Right lung (tissue), 5 donors: ENCODE results near the gene CCL13. TPM values are rescaled to one million over a fixed set of nuclear protein-coding genes. Genes with fewer than 3 reads are reported as not detected.

Source experiments
- DNase-seq, 2 donors: peaks; one replicate each; pipeline ENCODE4 v3.0.0-alpha.2; 2013
- polyA plus RNA-seq, 5 donors: library from polyadenylated mRNA; unstranded; fragments of 120-200 nt; gene quantifications; one replicate each; pipeline versions ENCODE4 v1.2.1 to v1.2.3, GENCODE V29; 2013; ENCODE audit warnings: inconsistent platforms in 1 of 5, low replicate concordance in 1 of 5; ENCODE audit not compliant: insufficient read length in 5 of 5, insufficient read depth in 1 of 5

The CCL13 gene
- polyA plus RNA-seq, 5 donors: 0.37 to 2.6 (median 0.82) TPM

DNA sequence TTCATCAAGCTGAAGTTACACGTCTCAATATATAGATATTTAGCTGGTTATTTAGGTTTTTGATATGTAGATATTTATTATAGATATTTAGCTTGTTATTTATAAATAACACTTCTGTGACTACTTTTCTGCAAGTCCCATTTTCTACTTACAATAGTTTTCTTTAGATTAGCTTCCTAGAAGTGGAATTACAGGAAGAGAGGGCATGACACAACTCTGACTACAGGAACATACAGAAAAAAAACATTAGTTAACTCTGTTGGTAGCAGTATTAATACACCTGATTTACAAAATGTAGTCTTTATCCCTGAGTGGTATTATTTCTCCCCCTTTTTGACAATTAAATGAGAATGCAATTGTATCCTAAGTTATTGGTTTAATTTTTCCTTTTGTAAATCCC, 28.0 kb downstream of the CCL13 start:
- DNase-seq: no peak

DNA sequence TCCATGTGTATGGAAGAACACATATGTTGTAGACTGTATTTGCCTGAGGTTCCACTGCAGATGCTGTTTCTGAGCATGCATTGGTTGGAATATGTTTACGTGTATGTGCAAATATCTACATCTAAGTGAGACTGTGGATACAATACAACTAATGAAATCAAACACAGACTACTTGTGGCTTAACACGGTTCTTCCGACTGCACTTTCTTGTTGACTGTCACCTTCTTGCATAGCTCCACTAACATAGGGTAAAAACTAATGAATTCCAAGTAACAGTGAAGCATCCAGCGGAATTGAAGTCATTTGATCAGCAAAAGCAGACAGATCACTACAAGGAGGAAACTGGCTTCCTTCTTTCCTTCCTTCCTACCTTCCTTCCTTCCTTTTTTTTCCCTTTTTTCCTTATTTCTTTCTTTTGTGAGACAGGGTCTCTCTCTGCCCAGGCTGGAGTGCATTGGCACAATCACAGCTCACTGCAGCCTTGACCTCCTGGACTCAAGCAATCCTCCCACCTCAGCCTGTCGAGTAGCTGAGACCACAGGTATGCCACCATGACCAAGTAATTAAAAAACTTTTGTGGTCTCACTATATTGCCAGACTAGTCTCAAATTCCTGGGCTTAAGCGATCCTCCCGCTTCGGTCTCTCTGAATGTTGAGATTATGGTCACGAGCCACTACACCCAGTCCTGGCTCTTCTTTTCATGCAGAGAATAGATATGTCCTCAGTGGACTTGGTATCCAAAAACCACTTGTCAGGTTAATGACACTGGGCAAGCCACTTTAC, 28.7 kb downstream of the CCL13 start:
- DNase-seq: no peak

DNA sequence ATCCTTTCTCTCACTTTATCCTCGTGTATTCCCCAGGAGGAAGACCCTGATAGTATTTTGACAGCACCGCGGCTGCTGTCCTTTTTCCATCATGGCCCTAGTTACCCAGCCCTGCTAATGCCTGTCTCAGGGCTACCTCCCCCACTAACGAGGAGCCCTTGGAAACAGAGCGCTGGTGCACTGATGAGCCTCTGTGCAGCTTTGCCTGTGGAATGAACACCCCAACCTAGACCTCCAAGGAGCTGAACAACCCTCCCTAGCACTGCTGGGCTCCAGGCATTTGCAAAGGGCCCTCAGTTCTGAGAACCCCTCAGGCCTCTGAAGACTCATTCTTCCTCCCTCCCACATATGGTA, 30.0 kb downstream of the CCL13 start:
- DNase-seq: no peak

DNA sequence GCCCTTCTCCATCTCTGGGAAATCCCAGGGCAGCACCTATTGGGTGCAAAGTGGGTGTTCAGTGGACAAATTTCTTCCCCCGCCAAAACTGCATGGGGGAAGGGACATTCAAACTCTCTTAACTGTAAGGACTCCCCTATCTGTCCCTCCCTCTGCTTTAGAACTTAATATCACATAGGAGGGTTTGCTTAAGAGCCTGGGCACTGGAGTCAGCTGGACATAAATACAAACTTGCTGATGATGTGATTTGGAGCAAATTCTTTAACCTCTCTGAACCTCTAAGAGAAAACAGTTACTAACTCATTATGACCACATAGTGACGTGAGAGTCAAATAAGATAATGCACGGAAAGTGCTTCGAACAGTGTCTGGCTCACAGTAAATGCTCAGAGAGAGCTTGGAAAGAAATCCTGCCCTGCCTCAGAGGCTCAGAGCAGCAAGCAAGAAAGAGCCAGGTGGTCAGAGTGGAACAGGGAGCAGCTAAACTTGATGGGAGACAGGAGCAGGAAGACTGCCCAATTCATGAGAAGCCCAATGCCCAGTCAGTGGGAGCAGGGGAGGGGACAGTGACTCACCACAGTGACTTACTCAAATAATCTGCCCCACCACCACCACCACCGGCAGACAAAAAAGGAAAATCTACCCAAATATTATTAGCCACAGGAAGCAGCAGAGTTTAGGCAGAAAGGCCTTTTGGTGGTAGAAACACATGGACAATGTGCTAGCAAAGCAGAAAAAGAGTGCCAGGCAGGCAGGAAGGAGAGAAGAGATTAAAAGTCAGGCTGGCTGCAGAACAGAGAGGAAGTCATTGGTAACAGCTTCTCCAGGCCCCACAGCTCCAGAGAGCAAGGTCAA, 30.6 kb downstream of the CCL13 start:
- DNase-seq: peak; percentile 62 to 79

DNA sequence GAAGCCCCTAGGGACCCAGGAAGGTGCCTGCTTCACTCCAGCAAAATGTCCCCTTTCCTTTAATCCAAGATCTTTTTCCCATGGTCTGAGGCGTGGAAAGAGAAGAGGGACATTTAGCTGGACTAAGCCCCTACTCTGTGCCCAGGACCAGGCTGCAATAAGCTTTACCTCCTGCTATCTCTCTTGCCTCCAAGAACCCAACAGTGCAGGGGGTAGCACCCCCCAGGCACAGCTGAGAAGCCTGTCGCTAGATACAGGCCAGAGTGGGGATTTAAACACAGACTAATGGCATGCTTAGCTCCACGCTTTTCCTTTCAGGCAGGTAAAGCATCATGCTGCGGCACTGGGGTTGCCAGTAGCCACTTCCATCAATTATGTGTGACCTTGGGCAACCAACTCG, 31.3 kb downstream of the CCL13 start:
- no peak for DNase-seq

DNA sequence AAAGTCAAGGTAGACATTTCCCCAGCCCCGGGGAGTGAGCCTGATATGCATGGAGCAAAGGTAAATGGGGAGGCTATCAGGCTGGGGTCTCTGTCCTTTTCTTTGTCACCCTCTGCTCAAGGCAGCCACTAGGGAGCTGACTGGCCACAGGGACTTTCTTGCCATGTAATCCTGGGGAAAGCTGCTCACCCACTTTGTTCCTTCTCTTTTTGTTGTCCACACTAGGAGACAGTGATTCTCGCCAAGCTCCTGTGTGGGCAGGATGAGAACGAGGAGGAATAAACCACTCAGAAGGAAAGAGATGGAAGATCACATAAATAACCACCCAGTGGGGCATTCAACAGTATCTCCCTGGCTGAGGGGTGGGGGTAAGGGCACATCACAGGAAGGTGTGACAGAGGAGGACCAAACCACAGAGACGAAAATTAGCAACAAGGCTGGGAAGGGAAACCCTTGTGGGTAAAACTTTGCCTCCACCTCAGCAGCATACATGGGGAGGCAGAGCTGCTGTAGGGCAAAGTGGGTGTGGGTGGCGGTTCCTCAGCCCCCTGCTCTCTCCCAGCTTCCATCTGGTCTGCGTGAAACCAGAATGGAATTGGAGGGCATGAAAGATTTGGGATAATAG, 33.0 kb downstream of the CCL13 start:
- DNase-seq: no peak

DNA sequence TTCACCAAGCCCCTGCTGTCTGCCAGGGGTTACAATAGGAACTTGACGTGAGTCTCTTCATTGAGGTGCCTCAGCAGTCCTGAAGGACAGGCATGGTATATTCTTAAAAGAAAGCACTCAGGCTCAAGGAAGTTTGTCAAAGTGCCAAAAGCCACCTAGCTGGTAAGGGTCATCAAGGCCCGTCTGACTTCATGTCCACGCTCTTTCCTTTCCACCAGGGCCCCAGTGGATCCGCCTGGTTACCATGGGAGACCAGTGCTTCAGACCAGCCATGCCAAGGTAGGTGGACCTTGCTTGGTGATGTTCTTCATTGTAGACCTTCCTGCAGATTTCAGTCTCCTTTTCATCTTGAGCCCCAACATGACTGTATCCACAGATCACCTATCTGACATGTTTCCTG, 34.4 kb downstream of the CCL13 start:
- no peak for DNase-seq

DNA sequence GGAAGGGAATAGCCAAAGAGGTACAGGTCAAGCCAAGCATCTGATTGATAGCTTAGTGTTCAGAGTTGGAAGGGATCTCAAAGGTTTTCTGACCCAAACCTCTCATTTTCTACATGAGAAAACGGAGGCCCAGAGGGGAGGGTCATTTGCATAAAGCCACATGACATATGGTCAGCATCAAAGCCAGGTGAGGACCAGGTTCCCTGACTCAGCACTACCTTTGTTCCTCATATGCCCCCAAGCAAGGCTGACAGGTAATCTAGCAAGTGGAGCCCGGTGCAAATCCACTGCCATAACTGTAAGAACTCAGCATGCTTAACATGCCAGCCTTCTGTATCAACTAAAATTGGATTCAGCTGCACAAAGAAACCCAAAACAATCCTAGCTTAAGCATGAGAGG, 35.0 kb downstream of the CCL13 start:
- no peak for DNase-seq

DNA sequence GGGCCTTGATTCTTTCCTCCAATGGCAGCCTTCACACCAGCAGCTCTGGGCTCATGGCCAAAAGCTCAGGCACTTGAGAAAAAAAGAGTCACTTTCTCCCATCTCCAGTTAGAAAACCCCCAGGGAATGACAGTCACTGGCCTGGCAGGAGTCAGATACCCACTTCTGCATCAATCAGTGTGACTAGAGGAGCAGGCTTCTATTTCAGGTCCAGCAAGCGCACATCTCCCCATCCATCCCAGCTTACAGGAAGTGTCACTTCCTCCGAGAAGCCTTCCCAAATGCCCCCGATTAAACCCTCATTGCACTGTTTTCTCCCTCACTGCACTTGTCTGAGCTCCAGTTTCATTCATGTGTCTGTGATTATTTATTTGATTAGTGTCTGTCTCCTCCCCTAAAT, 37.1 kb downstream of the CCL13 start:
- no peak for DNase-seq

DNA sequence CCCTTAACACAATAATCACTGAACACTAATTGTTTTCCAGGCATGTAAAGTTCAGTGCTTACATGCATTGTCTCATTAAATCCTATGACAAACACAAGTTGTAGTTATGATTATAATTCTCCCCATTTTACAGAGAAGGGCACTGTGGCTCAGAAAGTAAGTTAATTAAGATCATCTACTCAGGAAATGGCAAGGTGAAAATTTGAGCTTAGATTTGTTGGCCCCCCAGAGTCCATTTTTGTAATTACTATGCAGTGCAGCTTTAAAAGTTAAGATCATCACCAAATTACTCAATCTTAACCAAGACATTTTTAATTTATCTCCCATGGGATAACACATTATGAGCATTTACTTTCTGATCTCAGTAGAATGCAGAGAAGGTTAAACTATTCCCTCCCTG, 41.0 kb downstream of the CCL13 start:
- DNase-seq: no peak

DNA sequence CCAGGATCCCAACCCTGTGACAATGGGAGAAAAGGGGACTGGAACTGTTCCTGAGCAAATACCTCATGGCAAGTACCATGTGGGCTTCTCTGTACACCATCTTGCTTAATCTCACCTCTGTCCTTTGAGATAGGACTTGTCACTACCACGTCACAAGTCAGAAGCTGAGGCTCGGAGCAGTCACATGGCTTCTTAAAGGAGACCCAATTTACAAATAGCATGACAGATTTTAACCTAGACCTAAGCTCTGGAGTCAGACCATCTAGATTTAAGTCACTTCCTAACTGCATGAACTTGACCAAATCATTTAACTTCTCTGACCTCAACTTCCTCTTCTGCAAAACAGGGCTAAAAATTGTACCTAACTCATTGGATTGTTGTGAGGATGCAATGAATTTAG, 42.7 kb downstream of the CCL13 start:
- DNase-seq: no peak

DNA sequence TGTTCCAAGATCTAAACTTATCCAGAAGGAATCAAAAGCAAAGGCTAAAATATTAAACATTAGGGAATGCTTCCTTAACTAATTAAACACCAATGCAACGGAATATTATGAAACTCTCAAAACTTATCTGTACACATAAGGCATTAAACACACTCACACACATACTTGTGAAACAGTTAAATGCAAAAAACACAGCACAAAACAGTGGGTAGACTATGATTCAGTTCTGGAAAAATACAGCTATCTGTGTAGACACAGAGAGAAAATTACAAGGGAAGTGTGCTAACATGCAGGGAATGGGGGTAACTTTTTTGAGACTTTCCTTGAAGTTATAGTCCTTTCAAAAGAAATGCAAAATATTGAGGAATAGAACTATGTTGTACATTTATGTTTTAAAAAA, 43.4 kb downstream of the CCL13 start:
- no peak for DNase-seq

DNA sequence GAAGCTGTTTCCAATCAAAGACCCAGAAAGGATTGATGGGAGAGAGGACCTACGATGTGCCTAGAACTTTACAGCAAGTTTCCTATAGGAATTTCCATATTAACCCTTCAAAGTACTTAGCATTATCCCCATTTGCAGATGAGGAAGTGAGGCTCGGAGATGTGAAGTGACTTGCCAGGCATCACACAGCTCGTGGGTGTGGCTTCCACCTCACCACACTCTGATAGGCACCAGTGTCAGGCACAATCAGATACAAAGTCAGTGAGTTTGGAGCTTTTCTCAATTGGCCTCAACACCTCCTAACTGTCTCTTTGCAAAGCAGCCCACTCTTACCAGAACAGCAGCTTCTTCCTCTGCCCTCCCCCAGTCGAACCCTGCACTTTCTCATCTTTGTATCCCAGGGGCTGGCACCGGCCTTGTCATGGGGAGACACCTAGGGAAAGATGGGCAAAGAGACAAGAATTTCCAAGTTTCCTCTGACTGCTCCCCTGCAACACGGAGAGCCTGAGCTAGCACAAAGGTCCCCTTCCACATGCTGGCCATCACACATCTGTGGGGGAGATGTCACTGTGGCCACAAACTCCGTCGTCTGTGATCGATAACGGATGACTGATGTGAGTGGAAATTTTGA, 44.1 kb downstream of the CCL13 start:
- DNase-seq: no peak

DNA sequence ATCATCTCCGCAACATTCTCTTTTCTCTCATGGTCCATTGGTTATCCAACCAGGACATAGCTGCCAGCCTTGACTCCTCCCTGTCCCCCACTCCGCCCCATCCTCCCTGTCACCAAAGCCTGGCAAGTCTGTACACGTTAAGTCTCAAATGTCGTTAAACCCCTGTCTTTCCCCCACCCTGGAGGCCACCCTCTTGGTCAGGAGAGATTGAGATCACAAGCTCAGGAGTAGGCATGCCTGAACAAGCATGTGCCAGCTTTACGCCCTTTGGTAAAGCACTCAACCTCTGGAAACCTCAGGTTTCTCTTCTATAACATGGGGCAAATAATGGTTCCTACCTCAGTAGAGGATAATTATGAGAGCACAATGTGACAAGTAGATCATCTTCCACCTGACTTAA, 44.9 kb downstream of the CCL13 start:
- no peak for DNase-seq

DNA sequence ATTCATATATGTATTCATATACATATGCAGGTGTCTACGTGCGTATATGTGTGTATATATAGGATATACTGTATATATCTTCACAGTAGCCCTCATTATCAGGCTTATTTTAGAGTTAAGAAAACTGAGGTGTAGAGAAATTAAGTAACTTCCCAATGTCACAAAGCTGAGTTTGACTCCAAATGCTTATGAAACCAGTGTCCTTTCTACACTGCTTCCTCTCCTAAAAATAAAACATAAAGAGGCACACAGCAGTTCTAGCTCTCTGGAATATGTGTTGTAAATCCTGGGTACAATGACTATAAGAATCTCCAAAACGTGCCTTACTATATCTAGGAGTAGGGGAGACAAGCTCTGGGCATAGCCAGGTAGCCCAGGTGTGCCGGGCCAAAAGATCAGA, 46.7 kb downstream of the CCL13 start:
- no peak for DNase-seq

DNA sequence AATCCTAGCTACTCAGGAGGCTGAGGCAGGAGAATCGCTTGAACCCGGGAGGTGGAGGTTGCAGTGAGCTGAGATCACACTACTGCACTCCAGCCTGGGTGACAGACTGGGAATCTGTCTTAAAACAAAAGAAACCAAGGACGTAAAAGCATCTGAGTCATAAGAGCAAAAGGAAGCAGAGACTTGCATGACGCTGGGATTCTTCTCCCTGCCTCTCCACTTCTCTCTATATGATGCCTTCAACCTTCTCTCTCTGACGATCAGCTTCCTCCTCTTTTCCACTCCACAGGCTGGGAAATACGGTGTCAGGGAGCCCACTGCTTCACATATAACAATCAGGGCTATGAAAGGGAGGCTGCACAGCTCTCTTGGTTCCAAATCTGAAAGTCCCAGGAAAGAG, 49.9 kb downstream of the CCL13 start:
- no peak for DNase-seq

Other genes starting within 250 kb of the CCL13 start
- gene CCL2, start 101.2 kb upstream of the CCL13 start, polyA plus RNA-seq: 10 to 100 TPM; 49.3 to 70.8 (median 61.3) TPM
- gene CCL7, start 86.3 kb upstream of the CCL13 start, polyA plus RNA-seq: not detected
- under 1 TPM; 0.19 to 0.70 (median 0.41) TPM for gene CCL11, start 70.7 kb upstream of the CCL13 start, polyA plus RNA-seq
- under 1 TPM; 0.38 to 0.68 (median 0.49) TPM for gene CCL8, start 37.0 kb upstream of the CCL13 start, polyA plus RNA-seq
- not detected for gene CCL1, start 6.8 kb downstream of the CCL13 start, polyA plus RNA-seq
- under 1 TPM; 0.05 to 0.10 (median 0.06) TPM for gene TMEM132E, start 223.1 kb downstream of the CCL13 start, polyA plus RNA-seq